NCI-H1105 treated with DMSO at 0.1 percent for 48 hours (cell line): ENCODE results near the gene ITM2C.

Experiments
- DNase-seq: peaks from one replicate; lab custom pipeline; 2025; lab: John Stamatoyannopoulos, UW

The ITM2C gene

DNA sequence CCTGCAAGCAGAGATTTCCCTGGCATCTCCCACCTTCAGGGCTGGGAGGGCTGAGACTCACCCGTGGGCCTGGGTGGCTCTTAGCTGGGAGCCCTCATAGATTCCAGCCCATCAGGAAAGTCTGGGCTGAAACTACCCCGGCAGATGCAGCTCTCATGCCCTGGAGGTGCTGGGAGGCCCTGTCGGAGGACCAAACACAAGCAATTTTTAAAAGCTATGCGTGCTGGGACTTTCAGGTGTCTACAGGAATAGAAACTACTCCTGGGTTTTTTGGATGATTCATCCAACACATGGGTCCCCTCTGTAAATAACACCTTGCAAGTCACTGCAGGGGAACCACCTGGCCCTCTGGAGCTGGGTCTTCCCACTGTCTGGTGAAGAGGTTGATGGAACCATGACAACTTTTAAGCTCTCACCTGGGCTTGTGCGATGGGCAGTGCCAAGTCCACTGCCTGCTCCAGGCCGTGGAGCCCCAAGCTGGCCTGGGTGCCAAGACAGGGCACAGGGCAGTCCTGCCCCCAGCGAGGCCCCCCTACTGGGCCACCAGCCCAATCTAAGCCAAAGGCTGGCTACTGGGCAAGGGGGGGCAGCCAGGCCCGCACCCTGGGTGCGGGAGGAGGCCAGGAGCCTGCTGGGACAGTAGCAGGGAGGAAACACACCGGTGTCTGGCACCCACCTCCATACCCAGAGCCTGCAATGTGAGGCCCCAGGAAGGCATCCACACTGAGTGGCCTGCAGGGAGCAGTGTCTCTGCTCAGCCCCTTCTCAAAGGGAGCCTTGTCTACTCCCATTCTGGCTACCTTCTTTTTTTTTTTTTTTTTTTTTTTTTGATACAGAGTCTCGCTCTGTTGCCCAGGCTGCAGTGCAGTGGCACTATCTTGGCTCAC is 61.4 kb downstream of the ITM2C start:
- DNase-seq: no peak

GRCh38 chr2:230927711-230928341 is 63.1 kb downstream of the ITM2C start:
- no peak for DNase-seq
